Activated CD4-positive, alpha-beta T cell treated with anti-CD3 and anti-CD28 coated beads, Interleukin-2, amount 10 ng/mL, durations not matched to agents 24 days and 14 days (primary cell): ENCODE measurements around the gene ITPRIPL1. TPM values are rescaled to one million over a fixed set of nuclear protein-coding genes. Genes with fewer than 3 reads are reported as not detected.

ENCODE experiments used
- DNase-seq: peaks from one replicate; pipeline ENCODE4 v3.0.0; 2022
- H3K27ac Mint-ChIP-seq: one replicate; pipeline ENCODE4 v1.8.0; 2022; ENCODE audit warnings: mild to moderate bottlenecking, mixed read lengths
- H3K27me3 Mint-ChIP-seq: one replicate; pipeline ENCODE4 v1.8.0; 2022; ENCODE audit warnings: mixed read lengths
- H3K36me3 Mint-ChIP-seq: one replicate; pipeline ENCODE4 v1.8.0; 2022; ENCODE audit warnings: low read depth, mild to moderate bottlenecking, mixed read lengths
- H3K4me1 Mint-ChIP-seq: one replicate; pipeline ENCODE4 v1.8.0; 2021; ENCODE audit warnings: mixed read lengths
- H3K4me3 Mint-ChIP-seq: one replicate; pipeline ENCODE4 v1.8.0; 2022; ENCODE audit warnings: mild to moderate bottlenecking, moderate library complexity, mixed read lengths
- H3K9me3 Mint-ChIP-seq: one replicate; pipeline ENCODE4 v1.8.0; 2021; ENCODE audit warnings: mixed read lengths
- intact Hi-C: fragments of 100-400 bp; cut with micrococcal nuclease; formaldehyde crosslinking; loops from one replicate; pipeline ENCODE4 v1.15.1; 2023
- total RNA-seq: library from RNA; stranded (reverse); gene quantifications from 2 replicates; pipeline ENCODE4 v1.2.3, GENCODE V29; 2022

ITPRIPL1 gene
- total RNA-seq, 1 donor from 2014 or later: 53.9 TPM

DNA sequence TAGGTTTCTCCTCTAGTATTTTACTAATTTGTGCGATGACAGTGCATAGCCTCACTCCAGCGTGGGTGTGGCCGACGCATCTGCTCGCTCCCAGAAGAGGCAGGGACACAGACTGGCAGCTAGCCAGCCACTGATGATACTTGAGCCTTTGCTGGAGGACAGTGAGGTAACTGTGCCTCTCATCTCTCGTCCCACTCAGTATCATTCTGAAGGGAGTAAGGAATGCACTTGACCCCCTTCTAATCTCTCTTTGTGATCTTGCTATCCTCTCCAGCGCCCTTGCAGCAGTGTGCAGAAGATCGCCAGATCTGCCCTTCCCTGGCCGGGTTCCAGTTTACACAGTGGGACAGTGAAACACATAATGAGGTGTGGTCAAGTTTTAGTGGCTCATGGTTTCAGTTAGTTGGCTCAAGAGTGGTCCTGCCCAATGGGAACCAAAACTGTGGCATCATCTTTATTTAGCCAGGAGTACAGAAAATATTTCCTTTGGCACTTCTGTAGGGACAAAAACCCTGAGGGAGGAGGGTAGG is 28.0 kb downstream of the ITPRIPL1 start:
- H3K4me1 Mint-ChIP-seq: peaks cover 1% of the 10 kb centered on the region
- H3K9me3 Mint-ChIP-seq: no peaks in the 10 kb centered on the region

GRCh38 chr2:96353606-96354101 is 28.5 kb downstream of the ITPRIPL1 start:
- peaks cover 63% of the 10 kb centered on the region for H3K36me3 Mint-ChIP-seq
- H3K9me3 Mint-ChIP-seq: no peaks in the 10 kb centered on the region
- H3K4me3 Mint-ChIP-seq: no peak overlapping the region
- H3K27ac Mint-ChIP-seq: no peak overlapping the region
- intact Hi-C loops: no loop called here
- H3K27me3 Mint-ChIP-seq: no peaks in the 10 kb centered on the region
- no peak for DNase-seq
- H3K4me1 Mint-ChIP-seq: peaks cover 1% of the 10 kb centered on the region

More for the DNA sequence above, 28.0 kb downstream of the ITPRIPL1 start:
- no peak for DNase-seq
- Mint-ChIP-seq H3K27me3 (no peaks in the 10 kb centered on the region), H3K36me3 (peaks cover 63% of the 10 kb centered on the region), H3K27ac (no peak overlapping the region), H3K4me3 (no peak overlapping the region)
- intact Hi-C loops: no loop called here

DNA sequence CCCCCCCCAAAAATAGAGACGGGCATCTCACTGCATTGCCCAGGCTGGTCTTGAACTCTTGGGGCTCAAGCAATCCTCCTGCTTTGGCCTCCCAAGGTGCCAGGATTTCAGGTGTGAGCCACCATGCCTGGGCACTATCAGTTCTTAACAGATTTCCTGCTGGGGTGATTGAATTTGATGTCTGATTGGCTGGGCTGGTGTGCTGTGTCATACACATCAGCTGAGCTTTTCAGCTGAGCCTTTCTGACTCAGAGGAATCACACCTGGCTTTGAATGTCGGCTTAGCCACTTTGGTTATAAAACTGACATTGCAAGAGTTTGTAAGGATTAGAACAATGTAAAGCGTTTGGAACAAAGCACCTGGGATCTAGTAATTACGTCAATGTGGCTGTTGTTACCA is 29.4 kb downstream of the ITPRIPL1 start:
- no peak for DNase-seq
- Mint-ChIP-seq H3K4me1 (peaks cover 4% of the 10 kb centered on the region), H3K4me3 (no peak overlapping the region), H3K36me3 (peaks cover 64% of the 10 kb centered on the region), H3K9me3 (no peaks in the 10 kb centered on the region), H3K27me3 (no peaks in the 10 kb centered on the region), H3K27ac (no peak overlapping the region)
- intact Hi-C loops: no loop called here

- Mint-ChIP-seq H3K27me3 (no peaks in the 10 kb centered on the region), H3K36me3 (peaks cover 61% of the 10 kb centered on the region), H3K9me3 (no peaks in the 10 kb centered on the region), H3K27ac (no peak overlapping the region), H3K4me3 (no peak overlapping the region), H3K4me1 (peaks cover 9% of the 10 kb centered on the region)
- no peak for DNase-seq
- intact Hi-C loops: no loop called here
Observed at GRCh38 chr2:96356889-96357288, 31.8 kb downstream of the ITPRIPL1 start.

GRCh38 chr2:96359310-96359709 is 34.2 kb downstream of the ITPRIPL1 start:
- intact Hi-C loops: no loop called here
- Mint-ChIP-seq H3K4me3 (no peak overlapping the region), H3K27ac (peak overlapping the region; percentile 74), H3K36me3 (peaks cover 56% of the 10 kb centered on the region), H3K27me3 (no peaks in the 10 kb centered on the region), H3K9me3 (no peaks in the 10 kb centered on the region), H3K4me1 (peaks cover 8% of the 10 kb centered on the region)
- DNase-seq: peak; percentile 73

- no peak overlapping the region for H3K4me3 Mint-ChIP-seq
- no peak for DNase-seq
- peaks cover 56% of the 10 kb centered on the region for H3K36me3 Mint-ChIP-seq
- peaks cover 8% of the 10 kb centered on the region for H3K4me1 Mint-ChIP-seq
- intact Hi-C loops: loop anchor here (5.0 kb wide), 1 partner anchor 147 kb away; the partner anchor contains the start of gene NEURL3
- H3K27ac Mint-ChIP-seq: peak overlapping the region; percentile 74
- no peaks in the 10 kb centered on the region for H3K27me3 Mint-ChIP-seq
- H3K9me3 Mint-ChIP-seq: no peaks in the 10 kb centered on the region
Observed at GRCh38 chr2:96359866-96360265, 34.7 kb downstream of the ITPRIPL1 start.

DNA sequence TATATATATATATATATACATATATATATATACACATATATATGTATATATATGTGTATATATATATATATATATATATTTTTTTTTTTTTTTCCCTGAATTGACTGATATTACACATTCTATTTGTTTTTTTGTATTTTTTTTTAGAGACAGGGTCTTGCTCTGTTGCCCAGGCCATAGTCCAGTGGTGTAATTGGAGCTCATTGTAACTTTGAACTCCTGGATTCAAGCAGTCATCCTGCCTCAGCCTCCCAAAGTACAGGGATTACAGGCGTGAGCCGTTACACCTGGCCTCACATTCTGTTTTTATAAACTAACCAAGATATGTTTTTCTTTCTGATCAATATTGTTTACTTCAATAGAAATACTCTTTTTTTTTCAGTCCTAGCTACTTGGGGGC is 36.6 kb downstream of the ITPRIPL1 start:
- Mint-ChIP-seq H3K4me1 (peaks cover 8% of the 10 kb centered on the region), H3K27ac (no peak overlapping the region), H3K9me3 (no peaks in the 10 kb centered on the region), H3K36me3 (peaks cover 60% of the 10 kb centered on the region), H3K4me3 (no peak overlapping the region), H3K27me3 (no peaks in the 10 kb centered on the region)
- no peak for DNase-seq
- intact Hi-C loops: loop anchor here (5.0 kb wide), 1 partner anchor 146 kb away; the partner anchor contains the start of gene NEURL3

DNA sequence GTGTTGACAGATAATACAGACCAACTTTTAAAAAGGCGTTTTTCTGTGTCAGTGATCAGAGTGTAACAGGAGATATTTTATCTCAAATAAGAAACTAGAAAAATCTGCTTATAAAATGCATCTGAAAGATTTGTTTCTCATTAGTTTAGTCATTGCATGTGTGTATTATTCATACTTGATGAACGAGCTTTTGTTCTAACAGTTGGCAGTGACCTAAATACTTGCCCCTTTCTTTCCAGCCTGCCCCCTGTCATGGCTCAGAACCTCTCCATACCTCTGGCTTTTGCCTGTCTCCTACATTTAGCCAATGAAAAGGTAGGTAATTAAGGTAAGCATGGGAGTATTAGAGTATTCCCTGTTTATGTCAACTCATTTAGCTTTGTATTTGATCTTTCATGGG is 44.1 kb downstream of the ITPRIPL1 start:
- no peak overlapping the region for H3K4me3 Mint-ChIP-seq
- no peaks in the 10 kb centered on the region for H3K27me3 Mint-ChIP-seq
- no peaks in the 10 kb centered on the region for H3K4me1 Mint-ChIP-seq
- intact Hi-C loops: no loop called here
- peaks cover 66% of the 10 kb centered on the region for H3K36me3 Mint-ChIP-seq
- no peak for DNase-seq
- H3K9me3 Mint-ChIP-seq: no peaks in the 10 kb centered on the region
- no peak overlapping the region for H3K27ac Mint-ChIP-seq

- H3K4me3 Mint-ChIP-seq: no peak overlapping the region
- intact Hi-C loops: no loop called here
- no peak for DNase-seq
- no peak overlapping the region for H3K27ac Mint-ChIP-seq
- H3K4me1 Mint-ChIP-seq: no peaks in the 10 kb centered on the region
- peaks cover 51% of the 10 kb centered on the region for H3K36me3 Mint-ChIP-seq
- H3K9me3 Mint-ChIP-seq: peaks cover 8% of the 10 kb centered on the region
- H3K27me3 Mint-ChIP-seq: no peaks in the 10 kb centered on the region
Observed at GRCh38 chr2:96374211-96374951, 49.3 kb downstream of the ITPRIPL1 start.

Other genes starting within 250 kb of the ITPRIPL1 start
- 0.21 TPM in 2 replicates for gene ADRA2B, start 208.7 kb upstream of the ITPRIPL1 start, total RNA-seq
- 2.4 and 3.4 TPM in 2 replicates for gene ASTL, start 186.8 kb upstream of the ITPRIPL1 start, total RNA-seq
- 436 and 445 TPM in 2 replicates for gene DUSP2, start 179.9 kb upstream of the ITPRIPL1 start, total RNA-seq
- 212 and 217 TPM in 2 replicates for gene STARD7, start 116.5 kb upstream of the ITPRIPL1 start, total RNA-seq
- gene TMEM127, start 59.3 kb upstream of the ITPRIPL1 start, total RNA-seq: 31.6 and 33.1 TPM in 2 replicates
- gene CIAO1, start 59.1 kb upstream of the ITPRIPL1 start, total RNA-seq: 105 and 110 TPM in 2 replicates
- gene SNRNP200, start 19.8 kb upstream of the ITPRIPL1 start, total RNA-seq: 197 and 203 TPM in 2 replicates
- 59.0 and 62.2 TPM in 2 replicates for gene NCAPH, start 10.4 kb downstream of the ITPRIPL1 start, total RNA-seq
- 1.0 and 1.2 TPM in 2 replicates for gene NEURL3, start 180.0 kb downstream of the ITPRIPL1 start, total RNA-seq
- 214 and 229 TPM in 2 replicates for gene ARID5A, start 211.4 kb downstream of the ITPRIPL1 start, total RNA-seq